Stimulated activated CD4-positive, alpha-beta T cell treated with anti-CD3 and anti-CD28 coated beads, TNF-alpha, amount 100 ng/mL, for 4 hours (primary cell): Measurements from ENCODE around the gene MAP2.

ENCODE experiments used
- DNase-seq, 3 experiments: peaks; one replicate each; pipeline ENCODE4 v3.0.0-alpha.2; 2020; ENCODE audit warnings: low read depth in 3 of 3

Gene MAP2

DNA sequence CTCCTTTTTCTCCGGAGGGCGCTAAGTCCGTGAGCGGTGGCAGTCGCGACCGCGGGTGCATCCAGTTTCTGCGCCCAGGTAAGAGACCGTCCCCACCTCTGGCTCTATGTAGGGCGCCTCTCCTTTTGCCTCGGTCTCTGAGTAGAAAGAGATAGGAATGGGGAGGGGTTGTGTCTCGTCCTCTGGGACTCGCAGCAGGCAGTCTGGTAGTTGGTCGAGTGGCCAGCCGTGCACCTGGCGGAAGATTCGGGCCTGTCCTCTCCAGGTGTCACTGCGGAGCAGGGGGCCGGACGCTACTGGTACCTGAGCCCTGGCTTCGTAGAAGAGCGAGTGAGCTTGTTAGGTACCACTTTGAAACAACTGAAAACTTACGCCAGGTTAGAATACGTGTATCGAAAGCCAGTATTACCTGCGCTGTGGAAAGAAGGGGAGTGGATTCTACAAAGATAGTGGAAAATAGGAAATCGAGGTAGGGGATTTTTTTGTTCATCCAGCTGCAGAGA, 403 bp downstream of the MAP2 start:
- no peak for DNase-seq

DNA sequence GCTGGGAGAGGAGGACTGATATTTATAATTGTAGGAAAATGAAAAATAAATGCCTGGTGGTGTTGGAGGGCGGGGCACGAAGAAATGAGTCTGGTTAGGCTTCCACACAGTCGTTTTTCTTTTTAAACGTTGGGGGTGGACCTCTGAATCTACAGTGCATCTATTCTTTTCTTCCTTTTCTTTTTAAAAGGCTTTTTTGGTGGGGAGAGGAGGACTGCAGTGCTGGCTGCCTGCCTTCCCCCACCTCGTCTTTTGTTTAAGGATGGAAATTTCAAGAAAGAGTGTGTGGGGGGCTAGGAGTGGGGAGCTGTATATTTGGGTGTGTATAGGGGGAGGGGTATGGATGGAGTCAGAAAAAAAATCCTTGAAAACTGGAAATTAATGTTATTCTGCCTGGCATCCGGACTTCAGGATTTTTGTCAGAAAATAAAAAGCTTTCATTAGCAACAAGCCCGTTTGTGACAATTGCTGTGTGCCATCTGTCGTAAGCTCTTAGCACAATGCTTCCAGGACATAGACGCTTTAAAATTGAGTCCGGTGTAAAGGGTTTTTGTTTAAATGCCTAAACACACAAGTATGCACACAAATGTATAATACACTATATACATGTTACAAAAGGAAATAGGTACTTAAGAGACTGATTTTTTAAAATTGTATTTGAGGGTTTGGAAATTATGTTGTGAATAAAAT, 1.1 kb downstream of the MAP2 start:
- no peak for DNase-seq

DNA sequence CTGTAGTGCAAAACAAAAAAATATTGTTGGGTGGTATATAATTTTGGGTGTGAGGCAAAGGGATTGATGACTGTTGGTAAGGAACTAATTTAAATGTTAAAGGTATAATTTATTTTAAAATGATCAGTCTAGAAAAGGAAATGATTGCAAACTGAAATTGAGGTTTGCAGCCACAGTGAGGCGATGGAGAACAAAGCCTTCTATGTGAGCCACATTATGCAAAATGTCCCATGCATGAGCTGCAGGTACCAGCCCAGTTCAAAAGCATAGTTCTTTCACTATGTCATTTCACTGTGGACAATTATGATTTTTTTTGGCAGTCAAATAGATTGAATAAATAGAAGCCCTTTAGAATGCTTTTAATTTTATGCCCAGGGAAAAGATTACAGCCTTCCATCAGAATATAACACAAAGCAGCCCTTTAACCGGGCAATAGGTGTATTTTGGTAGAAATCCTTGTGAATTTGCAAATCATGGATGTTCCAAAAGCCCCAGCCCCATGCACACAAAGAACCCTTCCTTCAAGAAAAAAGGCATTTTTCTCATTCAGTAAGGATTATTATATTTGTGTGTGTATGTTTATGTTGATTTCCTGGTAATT, 1.7 kb downstream of the MAP2 start:
- no peak for DNase-seq

DNA sequence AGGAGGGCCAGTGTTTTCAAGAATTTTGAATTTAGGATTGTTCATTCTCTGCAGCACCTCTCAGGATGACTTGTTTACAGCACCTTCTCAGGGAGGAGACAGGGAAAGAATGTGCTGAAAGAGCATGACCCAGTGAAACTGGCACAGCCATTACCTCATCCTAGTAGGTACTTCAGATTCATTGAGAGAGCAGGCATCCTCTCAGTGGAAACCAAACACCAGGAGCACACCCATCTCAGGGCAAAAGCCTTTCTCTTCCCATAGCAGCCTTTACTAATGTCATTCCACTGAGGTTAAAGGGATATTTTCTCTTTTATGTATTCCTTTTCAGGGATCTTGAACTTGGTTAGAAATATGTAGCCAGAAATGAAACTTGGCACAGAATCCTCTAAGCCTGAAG, 2.6 kb downstream of the MAP2 start:
- no peak for DNase-seq

GRCh38 chr2:209431701-209432100, 7.9 kb downstream of the MAP2 start:
- DNase-seq: no peak

GRCh38 chr2:209441541-209441940, 17.7 kb downstream of the MAP2 start:
- no peak for DNase-seq

- no peak for DNase-seq
These were observed 19.1 kb downstream of the MAP2 start for GRCh38 chr2:209442939-209443338.

GRCh38 chr2:209445485-209445884, 21.6 kb downstream of the MAP2 start:
- no peak for DNase-seq

DNA sequence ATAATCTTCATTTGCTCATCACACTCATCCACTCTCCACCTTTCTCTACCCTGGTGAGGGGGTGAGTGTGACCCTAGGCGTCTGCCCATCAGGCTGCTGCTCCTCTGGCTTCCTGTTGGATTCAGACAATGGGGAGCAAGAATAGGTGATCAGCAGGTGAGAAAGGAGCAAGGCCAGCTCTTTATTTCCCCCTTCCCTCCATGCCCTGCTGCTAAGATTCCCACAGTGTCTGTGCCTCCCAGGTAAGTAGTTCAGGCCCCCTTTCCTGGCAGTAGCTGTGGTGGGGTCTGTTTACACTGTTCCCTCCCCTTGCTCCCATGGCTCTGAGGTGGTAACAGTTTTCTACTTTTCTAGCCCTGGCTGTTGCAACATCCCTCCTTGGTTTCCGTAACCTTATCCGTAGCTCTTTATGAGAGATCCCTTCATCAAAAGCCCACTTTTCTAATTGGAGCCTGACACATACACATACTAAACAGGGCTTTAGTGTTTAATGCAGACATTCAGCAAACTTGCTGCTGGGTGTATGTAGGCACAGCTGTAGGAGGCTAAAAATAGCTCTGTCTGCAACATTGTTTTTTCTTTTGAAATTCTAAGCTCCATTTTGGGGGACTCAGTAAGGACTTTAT, 27.5 kb downstream of the MAP2 start:
- no peak for DNase-seq

DNA sequence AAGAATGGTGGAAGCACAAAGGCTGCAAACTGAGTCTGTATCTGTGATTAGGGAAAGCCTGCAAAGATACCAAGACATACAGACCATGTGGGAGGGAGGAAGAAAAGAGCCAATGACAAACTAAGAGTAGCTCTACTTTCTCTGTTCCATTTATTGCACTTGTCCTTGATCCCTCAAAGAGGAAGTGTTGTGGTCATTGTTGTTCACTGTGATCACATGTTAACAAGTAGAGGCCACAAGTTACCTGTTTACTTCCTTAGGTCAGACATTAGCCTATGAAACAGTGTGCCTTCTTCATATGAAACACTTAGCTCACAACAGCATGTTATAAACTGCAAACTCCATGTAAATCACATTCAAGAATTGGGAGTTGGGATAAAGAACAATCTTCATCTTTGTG, 32.6 kb downstream of the MAP2 start:
- no peak for DNase-seq

GRCh38 chr2:209458008-209458979, 34.4 kb downstream of the MAP2 start:
- DNase-seq: no peak

- DNase-seq: no peak
These were observed 35.5 kb downstream of the MAP2 start for GRCh38 chr2:209459359-209459758.

DNA sequence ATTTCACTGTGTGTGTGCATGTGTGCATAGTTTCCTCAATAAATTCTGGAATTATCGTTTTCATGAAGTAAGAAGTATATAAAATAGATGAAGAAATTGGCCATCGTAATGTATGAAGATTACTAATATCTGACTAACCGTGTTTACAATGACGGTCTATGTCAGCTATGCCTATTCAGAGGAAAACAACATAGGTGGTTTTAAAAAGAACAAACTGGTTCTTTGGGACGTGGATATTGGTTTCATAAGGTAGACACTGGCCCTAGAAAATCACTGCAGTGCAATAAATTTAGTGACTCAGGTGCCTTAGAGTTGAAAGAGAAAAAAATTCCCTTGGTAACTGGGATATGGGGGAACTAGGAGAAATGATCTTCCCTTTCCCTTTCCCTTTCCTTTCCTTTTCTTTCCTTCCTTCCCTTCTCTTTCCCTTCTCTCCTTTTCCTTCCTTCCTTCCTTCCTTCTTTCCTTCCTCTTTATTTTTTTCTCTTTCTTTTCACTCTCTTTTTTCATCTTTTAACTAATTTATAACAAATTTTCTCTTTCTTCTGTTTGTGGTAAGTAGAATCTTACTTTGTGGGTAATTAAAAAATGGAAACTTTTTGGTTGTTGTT, 36.4 kb downstream of the MAP2 start:
- no peak for DNase-seq

- DNase-seq: no peak
These were observed 39.4 kb downstream of the MAP2 start for GRCh38 chr2:209463226-209463625.

DNA sequence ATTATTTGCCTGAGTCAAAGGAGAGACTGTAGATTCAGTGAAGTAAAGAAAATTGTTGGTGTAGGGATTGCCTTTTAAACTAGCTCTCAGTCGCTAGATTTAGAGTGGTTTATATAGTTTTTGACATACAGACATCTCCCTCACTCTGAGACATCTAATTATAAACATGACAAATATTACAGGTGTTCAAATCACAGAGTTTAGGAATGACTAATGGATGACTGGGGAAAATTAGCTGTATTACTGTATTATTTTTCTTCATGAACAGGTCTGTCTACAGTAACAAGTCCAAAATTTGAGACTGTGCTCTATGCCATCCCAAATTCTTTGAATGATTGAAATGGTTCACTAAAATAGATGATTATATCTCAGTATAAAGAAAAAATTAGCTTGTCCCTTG, 40.0 kb downstream of the MAP2 start:
- DNase-seq: no peak

GRCh38 chr2:209468846-209469245, 45.0 kb downstream of the MAP2 start:
- DNase-seq: no peak

- DNase-seq: no peak
These were observed 45.6 kb downstream of the MAP2 start for GRCh38 chr2:209469481-209469880.

GRCh38 chr2:209470466-209470865, 46.6 kb downstream of the MAP2 start:
- no peak for DNase-seq

GRCh38 chr2:209471037-209471436, 47.2 kb downstream of the MAP2 start:
- no peak for DNase-seq

GRCh38 chr2:209472112-209472832, 48.4 kb downstream of the MAP2 start:
- DNase-seq: no peak

DNA sequence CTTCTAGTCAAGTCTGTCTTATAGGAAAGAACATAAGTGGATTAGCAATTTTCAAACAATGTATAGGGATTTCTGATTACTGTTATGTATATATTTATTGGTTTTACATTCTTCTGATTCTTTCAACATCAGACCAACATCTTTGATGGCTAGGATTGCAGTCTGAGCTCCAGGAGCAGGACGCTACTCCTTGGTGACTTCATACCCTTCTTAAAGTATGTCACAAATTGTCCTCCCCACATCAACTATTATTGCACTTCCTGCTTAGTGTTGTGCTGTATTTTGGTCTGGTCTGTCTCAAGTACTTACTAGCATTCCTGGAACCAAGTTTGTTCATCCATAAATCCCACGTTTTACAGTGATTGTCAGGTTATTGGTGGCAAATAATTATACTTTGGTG, 49.0 kb downstream of the MAP2 start:
- DNase-seq: no peak
